Measurements from ENCODE around the gene JARID2. TPM values are rescaled to one million over a fixed set of nuclear protein-coding genes. Genes with fewer than 3 reads are reported as not detected.
A peak's percentile ranks its signal among the peaks of the same experiment; 100 is the strongest.

JARID2 gene
- total and polyA plus RNA-seq, 4 donors: 3.8 to 14.8 (median 12.0) TPM

- H3K9me3 ChIP-seq (ENCODE audit: control insufficient read depth in 4 of 4, insufficient read depth in 3 of 4, low read length in 3 of 4): no peaks in the 10 kb centered on the region
- 87% methylated on average over 5 of the region's 5 CpGs for WGBS, 2 donors
- H3K36me3 ChIP-seq (ENCODE audit: control insufficient read depth in 4 of 4, insufficient read depth in 4 of 4, low read length in 4 of 4): peaks cover 4 to 29% (median 12%) of the 10 kb centered on the region in 4 donors
- peaks cover 0 to 19% (median 6%) of the 10 kb centered on the region in 5 donors for H3K4me1 ChIP-seq (ENCODE audit: control insufficient read depth in 5 of 5, insufficient read depth in 5 of 5, low read length in 5 of 5)
- H3K27me3 ChIP-seq (ENCODE audit: control insufficient read depth in 3 of 3, insufficient read depth in 3 of 3, low read length in 2 of 3): no peaks in the 10 kb centered on the region
- no peak overlapping the region for H3K27ac ChIP-seq (ENCODE audit: low read depth in 1 of 2, low read length in 1 of 2)
- TF ChIP-seq, protein P1, sequence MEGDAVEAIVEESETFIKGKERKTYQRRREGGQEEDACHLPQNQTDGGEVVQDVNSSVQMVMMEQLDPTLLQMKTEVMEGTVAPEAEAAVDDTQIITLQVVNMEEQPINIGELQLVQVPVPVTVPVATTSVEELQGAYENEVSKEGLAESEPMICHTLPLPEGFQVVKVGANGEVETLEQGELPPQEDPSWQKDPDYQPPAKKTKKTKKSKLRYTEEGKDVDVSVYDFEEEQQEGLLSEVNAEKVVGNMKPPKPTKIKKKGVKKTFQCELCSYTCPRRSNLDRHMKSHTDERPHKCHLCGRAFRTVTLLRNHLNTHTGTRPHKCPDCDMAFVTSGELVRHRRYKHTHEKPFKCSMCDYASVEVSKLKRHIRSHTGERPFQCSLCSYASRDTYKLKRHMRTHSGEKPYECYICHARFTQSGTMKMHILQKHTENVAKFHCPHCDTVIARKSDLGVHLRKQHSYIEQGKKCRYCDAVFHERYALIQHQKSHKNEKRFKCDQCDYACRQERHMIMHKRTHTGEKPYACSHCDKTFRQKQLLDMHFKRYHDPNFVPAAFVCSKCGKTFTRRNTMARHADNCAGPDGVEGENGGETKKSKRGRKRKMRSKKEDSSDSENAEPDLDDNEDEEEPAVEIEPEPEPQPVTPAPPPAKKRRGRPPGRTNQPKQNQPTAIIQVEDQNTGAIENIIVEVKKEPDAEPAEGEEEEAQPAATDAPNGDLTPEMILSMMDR (IDR thresholded peaks at IDR 0.05; ENCODE audit: control extremely low read depth, extremely low read depth): no peak
- no peak overlapping the region for H3K9ac ChIP-seq (ENCODE audit: insufficient read depth in 1 of 2, low read length in 2 of 2)
- H3K4me3 ChIP-seq: no peak overlapping the region
- DNase-seq: no peak
- ATAC-seq (ENCODE audit: insufficient read depth, low FRiP score): no peak
Measured at GRCh38 chr6:15491986-15492269, 246.1 kb downstream of the JARID2 start.

DNA sequence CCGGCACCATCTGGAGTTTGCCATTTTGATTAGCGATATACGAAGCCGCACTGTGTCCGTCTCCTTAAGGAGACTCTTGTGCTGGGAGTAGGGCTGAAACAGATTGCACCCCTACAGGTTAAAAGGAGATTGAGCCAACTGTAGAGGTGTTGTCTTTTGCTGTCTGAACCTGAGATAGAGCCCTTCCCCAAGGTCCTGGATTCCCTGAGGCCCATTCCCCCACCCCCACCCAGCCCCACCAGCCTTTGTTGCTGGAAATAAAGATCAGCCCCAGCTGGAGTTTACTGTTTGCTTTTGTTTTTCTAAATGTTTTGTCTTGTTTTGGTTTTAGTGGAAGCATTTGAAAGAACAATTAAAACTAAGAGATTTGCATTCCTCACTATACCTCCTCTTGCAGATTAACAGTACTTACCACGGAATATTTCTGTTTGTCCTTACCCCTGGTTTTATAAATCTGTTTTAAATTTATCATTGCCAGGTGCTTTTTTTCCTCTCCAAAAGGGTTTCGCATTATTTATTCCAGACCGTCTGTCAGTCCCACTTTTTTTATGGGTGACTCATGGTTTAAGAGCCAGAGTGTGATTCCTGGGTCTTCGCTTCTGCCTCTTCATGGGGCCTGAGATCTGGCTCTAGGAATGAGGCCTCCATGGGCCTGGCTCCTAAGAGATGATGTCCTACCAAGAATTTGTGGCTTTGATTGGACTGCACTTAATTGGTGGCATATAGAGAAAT lies 247.7 kb downstream of the JARID2 start:
- no peak for DNase-seq
- Histone ChIP-seq H3K9me3 (ENCODE audit: control insufficient read depth in 4 of 4, insufficient read depth in 3 of 4, low read length in 3 of 4) (no peaks in the 10 kb centered on the region), H3K27me3 (ENCODE audit: control insufficient read depth in 3 of 3, insufficient read depth in 3 of 3, low read length in 2 of 3) (no peaks in the 10 kb centered on the region), H3K4me1 (ENCODE audit: control insufficient read depth in 5 of 5, insufficient read depth in 5 of 5, low read length in 5 of 5) (peaks cover 0 to 19% (median 6%) of the 10 kb centered on the region in 5 donors), H3K27ac (ENCODE audit: low read depth in 1 of 2, low read length in 1 of 2) (no peak overlapping the region), H3K4me3 (no peak overlapping the region), H3K9ac (ENCODE audit: insufficient read depth in 1 of 2, low read length in 2 of 2) (no peak overlapping the region), H3K36me3 (ENCODE audit: control insufficient read depth in 4 of 4, insufficient read depth in 4 of 4, low read length in 4 of 4) (peaks cover 0 to 21% (median 5%) of the 10 kb centered on the region in 4 donors)
- TF ChIP-seq, protein P1 (IDR thresholded peaks at IDR 0.05; ENCODE audit: control extremely low read depth, extremely low read depth): no peak
- ATAC-seq (ENCODE audit: insufficient read depth, low FRiP score): no peak
- 92 to 96% methylated on average over 9 of the region's 9 CpGs for WGBS, 2 donors

DNA sequence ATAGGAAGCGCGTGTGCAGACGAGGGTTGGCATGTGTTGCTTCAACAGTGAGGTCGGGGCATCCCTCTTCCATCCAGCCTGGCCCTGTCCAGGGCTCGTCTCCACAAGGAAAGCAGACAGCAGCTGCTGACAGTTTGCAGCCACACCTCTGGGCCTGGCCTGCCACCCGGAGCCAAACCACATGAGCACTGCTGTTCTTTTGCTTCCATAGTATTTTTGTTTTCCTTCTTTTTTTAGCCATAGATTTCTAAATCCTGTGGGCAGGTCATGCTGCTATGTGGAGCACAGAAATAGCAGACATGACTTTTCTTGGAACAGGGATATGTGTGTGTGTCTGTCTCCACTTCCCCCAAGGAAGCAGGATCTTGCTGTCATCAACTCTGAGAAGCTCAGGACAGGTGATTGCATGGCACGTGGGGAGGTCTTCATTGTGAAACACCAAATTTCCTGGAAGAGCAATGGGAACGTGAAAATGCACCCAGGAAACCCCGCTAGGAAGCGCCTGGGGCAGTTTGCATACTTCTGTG lies 249.6 kb downstream of the JARID2 start:
- Histone ChIP-seq H3K9ac (ENCODE audit: insufficient read depth in 1 of 2, low read length in 2 of 2) (no peak overlapping the region), H3K4me3 (no peak overlapping the region), H3K36me3 (ENCODE audit: control insufficient read depth in 4 of 4, insufficient read depth in 4 of 4, low read length in 4 of 4) (peaks cover 0 to 13% (median 4%) of the 10 kb centered on the region in 4 donors), H3K4me1 (ENCODE audit: control insufficient read depth in 5 of 5, insufficient read depth in 5 of 5, low read length in 5 of 5) (peaks cover 0 to 16% (median 6%) of the 10 kb centered on the region in 5 donors), H3K27me3 (ENCODE audit: control insufficient read depth in 3 of 3, insufficient read depth in 3 of 3, low read length in 2 of 3) (no peaks in the 10 kb centered on the region), H3K27ac (ENCODE audit: low read depth in 1 of 2, low read length in 1 of 2) (peak overlapping the region in 1 of 2 donors; percentile 14), H3K9me3 (ENCODE audit: control insufficient read depth in 4 of 4, insufficient read depth in 3 of 4, low read length in 3 of 4) (no peaks in the 10 kb centered on the region)
- TF ChIP-seq, protein P1 (IDR thresholded peaks at IDR 0.05; ENCODE audit: control extremely low read depth, extremely low read depth): no peak
- DNase-seq: peak in 1 of 3 donors; percentile 52
- ATAC-seq (ENCODE audit: insufficient read depth, low FRiP score): no peak
- WGBS, 2 donors: 66 to 75% methylated on average over 10 of the region's 10 CpGs
